ENCODE results near the gene GCAT.

The GCAT gene

GRCh38 chr22:37769056-37769455 is 38.7 kb upstream of the GCAT start:
- no peaks in the 10 kb centered on the region for H3K27me3 ChIP-seq (ENCODE audit: insufficient read depth, low read depth, severe bottlenecking)
- H3K9me3 ChIP-seq (ENCODE audit: severe bottlenecking): no peaks in the 10 kb centered on the region
- DNase-seq: no peak
- H3K36me3 ChIP-seq: peaks cover 3% of the 10 kb centered on the region; the same call in 1 of the 2 replicates
- H3K27ac ChIP-seq: no peak overlapping the region
- TF ChIP-seq CTCF (IDR thresholded peaks at IDR 0.05; ENCODE audit: low read depth, low read length): no peak
- no peak overlapping the region for H3K4me3 ChIP-seq (ENCODE audit: low read depth, low read length)

GRCh38 chr22:37771081-37771480 is 36.7 kb upstream of the GCAT start:
- Histone ChIP-seq H3K4me3 (ENCODE audit: low read depth, low read length) (no peak overlapping the region), H3K27ac (no peak overlapping the region), H3K9me3 (ENCODE audit: severe bottlenecking) (no peaks in the 10 kb centered on the region), H3K27me3 (ENCODE audit: insufficient read depth, low read depth, severe bottlenecking) (no peaks in the 10 kb centered on the region), H3K36me3 (peaks cover 3% of the 10 kb centered on the region; the same call in 1 of the 2 replicates)
- DNase-seq: no peak
- TF ChIP-seq CTCF (IDR thresholded peaks at IDR 0.05; ENCODE audit: low read depth, low read length): no peak

- Histone ChIP-seq H3K27ac (no peak overlapping the region), H3K9me3 (ENCODE audit: severe bottlenecking) (no peaks in the 10 kb centered on the region), H3K36me3 (peaks cover 3% of the 10 kb centered on the region; the same call in 1 of the 2 replicates), H3K27me3 (ENCODE audit: insufficient read depth, low read depth, severe bottlenecking) (no peaks in the 10 kb centered on the region), H3K4me3 (ENCODE audit: low read depth, low read length) (no peak overlapping the region)
- DNase-seq: no peak
- TF ChIP-seq CTCF (IDR thresholded peaks at IDR 0.05; ENCODE audit: low read depth, low read length): no peak
Measured at GRCh38 chr22:37771702-37772427, 35.9 kb upstream of the GCAT start.

- Histone ChIP-seq H3K27ac (no peak overlapping the region), H3K27me3 (ENCODE audit: insufficient read depth, low read depth, severe bottlenecking) (no peaks in the 10 kb centered on the region), H3K4me3 (ENCODE audit: low read depth, low read length) (no peak overlapping the region), H3K9me3 (ENCODE audit: severe bottlenecking) (no peaks in the 10 kb centered on the region), H3K36me3 (peaks cover 3% of the 10 kb centered on the region; the same call in 1 of the 2 replicates)
- no peak for DNase-seq
- TF ChIP-seq CTCF (IDR thresholded peaks at IDR 0.05; ENCODE audit: low read depth, low read length): no peak
Measured at GRCh38 chr22:37774728-37775127, 33.0 kb upstream of the GCAT start.

GRCh38 chr22:37775785-37776638 is 31.7 kb upstream of the GCAT start:
- no peak overlapping the region for H3K27ac ChIP-seq
- H3K27me3 ChIP-seq (ENCODE audit: insufficient read depth, low read depth, severe bottlenecking): no peaks in the 10 kb centered on the region
- H3K9me3 ChIP-seq (ENCODE audit: severe bottlenecking): no peaks in the 10 kb centered on the region
- peaks cover 3% of the 10 kb centered on the region; the same call in 1 of the 2 replicates for H3K36me3 ChIP-seq
- DNase-seq: no peak
- no peak overlapping the region for H3K4me3 ChIP-seq (ENCODE audit: low read depth, low read length)
- TF ChIP-seq CTCF (IDR thresholded peaks at IDR 0.05; ENCODE audit: low read depth, low read length): no peak

All from WERI-Rb-1 (cell line).